Activated CD4-positive, alpha-beta T cell treated with anti-CD3 and anti-CD28 coated beads, Interleukin-2, amount 10 ng/mL, durations not matched to agents 24 days and 14 days (primary cell): ENCODE results near the gene NR0B2. TPM values are rescaled to one million over a fixed set of nuclear protein-coding genes. Genes with fewer than 3 reads are reported as not detected.
"Not testable (repeated sequence)": the region's sequence is repeated elsewhere in the genome, so short reads cannot be mapped to it uniquely, and the experiment has no call there.

Source experiments
- DNase-seq: peaks from one replicate; pipeline ENCODE4 v3.0.0; 2022
- H3K27ac Mint-ChIP-seq: one replicate; pipeline ENCODE4 v1.8.0; 2022; ENCODE audit warnings: mild to moderate bottlenecking, mixed read lengths
- H3K27me3 Mint-ChIP-seq: one replicate; pipeline ENCODE4 v1.8.0; 2022; ENCODE audit warnings: mixed read lengths
- H3K36me3 Mint-ChIP-seq: one replicate; pipeline ENCODE4 v1.8.0; 2022; ENCODE audit warnings: low read depth, mild to moderate bottlenecking, mixed read lengths
- H3K4me1 Mint-ChIP-seq: one replicate; pipeline ENCODE4 v1.8.0; 2021; ENCODE audit warnings: mixed read lengths
- H3K4me3 Mint-ChIP-seq: one replicate; pipeline ENCODE4 v1.8.0; 2022; ENCODE audit warnings: mild to moderate bottlenecking, moderate library complexity, mixed read lengths
- H3K9me3 Mint-ChIP-seq: one replicate; pipeline ENCODE4 v1.8.0; 2021; ENCODE audit warnings: mixed read lengths
- intact Hi-C: fragments of 100-400 bp; cut with micrococcal nuclease; formaldehyde crosslinking; loops from one replicate; pipeline ENCODE4 v1.15.1; 2023
- total RNA-seq: library from RNA; stranded (reverse); gene quantifications from 2 replicates; pipeline ENCODE4 v1.2.3, GENCODE V29; 2022

Gene NR0B2
- total RNA-seq, 1 donor from 2014 or later = not detected

- intact Hi-C loops, H3K27me3 Mint-ChIP-seq, H3K9me3 Mint-ChIP-seq, H3K27ac Mint-ChIP-seq, DNase-seq, H3K4me3 Mint-ChIP-seq, H3K4me1 Mint-ChIP-seq: not testable (repeated sequence)
- H3K36me3 Mint-ChIP-seq = peaks cover 20% of the 10 kb centered on the region
Observed at GRCh38 chr1:26948725-26949057, 34.9 kb upstream of the NR0B2 start.

GRCh38 chr1:26946270-26946669 is 32.5 kb upstream of the NR0B2 start:
- Mint-ChIP-seq H3K27ac (no peak overlapping the region), H3K27me3 (no peaks in the 10 kb centered on the region), H3K4me3 (no peak overlapping the region), H3K9me3 (no peaks in the 10 kb centered on the region), H3K36me3 (peaks cover 36% of the 10 kb centered on the region), H3K4me1 (no peaks in the 10 kb centered on the region)
- intact Hi-C loops = no loop called here
- DNase-seq = no peak

GRCh38 chr1:26945728-26946127 is 32.0 kb upstream of the NR0B2 start:
- no peak for DNase-seq
- peaks cover 39% of the 10 kb centered on the region for H3K36me3 Mint-ChIP-seq
- no peak overlapping the region for H3K27ac Mint-ChIP-seq

DNA sequence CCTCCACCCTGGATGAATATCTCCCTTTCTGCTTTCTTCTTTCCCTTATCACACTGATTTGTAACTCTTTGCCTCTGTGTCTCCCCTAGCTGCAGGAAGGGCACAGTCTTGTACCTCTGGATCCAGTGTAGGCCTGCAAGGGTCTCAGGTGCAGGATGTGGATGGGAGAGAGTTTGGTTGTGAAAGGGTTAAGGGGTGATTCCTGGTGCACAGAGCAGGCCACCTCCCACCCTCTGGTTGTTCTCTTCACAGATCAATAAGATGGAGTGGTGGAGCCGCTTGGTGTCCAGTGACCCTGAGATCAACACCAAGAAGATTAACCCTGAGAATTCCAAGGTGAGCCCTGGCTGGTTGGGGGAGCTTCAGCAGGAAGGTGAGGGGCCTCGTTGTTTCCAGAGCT is 31.4 kb upstream of the NR0B2 start:
- H3K4me1 Mint-ChIP-seq = no peaks in the 10 kb centered on the region
- H3K36me3 Mint-ChIP-seq = peaks cover 39% of the 10 kb centered on the region
- intact Hi-C loops = no loop called here
- no peaks in the 10 kb centered on the region for H3K27me3 Mint-ChIP-seq
- H3K9me3 Mint-ChIP-seq = no peaks in the 10 kb centered on the region
- H3K27ac Mint-ChIP-seq = no peak overlapping the region
- no peak overlapping the region for H3K4me3 Mint-ChIP-seq
- no peak for DNase-seq

More at GRCh38 chr1:26945728-26946127, 32.0 kb upstream of the NR0B2 start:
- H3K9me3 Mint-ChIP-seq = no peaks in the 10 kb centered on the region
- H3K4me1 Mint-ChIP-seq = no peaks in the 10 kb centered on the region
- no peak overlapping the region for H3K4me3 Mint-ChIP-seq
- H3K27me3 Mint-ChIP-seq = no peaks in the 10 kb centered on the region
- intact Hi-C loops = no loop called here

DNA sequence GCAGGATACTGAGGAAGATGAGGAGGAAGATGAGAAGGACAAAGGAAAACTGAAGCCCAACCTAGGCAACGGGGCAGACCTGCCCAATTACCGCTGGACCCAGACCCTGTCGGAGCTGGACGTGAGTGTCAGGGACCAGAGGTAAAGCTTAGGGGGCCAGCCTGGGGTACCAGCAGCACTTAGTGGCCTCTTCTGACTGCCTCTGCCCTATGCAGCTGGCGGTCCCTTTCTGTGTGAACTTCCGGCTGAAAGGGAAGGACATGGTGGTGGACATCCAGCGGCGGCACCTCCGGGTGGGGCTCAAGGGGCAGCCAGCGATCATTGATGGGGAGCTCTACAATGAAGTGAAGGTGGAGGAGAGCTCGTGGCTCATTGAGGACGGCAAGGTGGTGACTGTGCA is 28.9 kb upstream of the NR0B2 start:
- Mint-ChIP-seq H3K9me3 (no peaks in the 10 kb centered on the region), H3K36me3 (peaks cover 46% of the 10 kb centered on the region), H3K4me1 (no peaks in the 10 kb centered on the region), H3K27ac (no peak overlapping the region), H3K4me3 (no peak overlapping the region), H3K27me3 (no peaks in the 10 kb centered on the region)
- DNase-seq = no peak
- intact Hi-C loops = no loop called here

DNA sequence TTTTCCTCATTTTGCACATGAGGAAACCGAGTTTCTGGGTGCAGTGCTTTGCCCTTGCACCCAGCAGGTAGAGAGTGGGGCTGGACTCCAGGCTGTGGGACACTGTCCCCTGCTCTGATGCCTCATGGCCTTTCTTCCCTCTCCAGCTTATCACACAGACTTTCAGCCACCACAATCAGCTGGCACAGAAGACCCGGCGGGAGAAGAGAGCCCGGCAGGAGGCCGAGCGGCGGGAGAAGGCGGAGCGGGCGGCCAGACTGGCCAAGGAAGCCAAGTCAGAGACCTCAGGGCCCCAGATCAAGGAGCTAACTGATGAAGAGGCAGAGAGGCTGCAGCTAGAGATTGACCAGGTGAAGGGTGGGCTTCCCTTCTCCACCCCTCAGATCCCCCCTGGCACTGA is 27.5 kb upstream of the NR0B2 start:
- H3K27ac Mint-ChIP-seq = no peak overlapping the region
- H3K4me1 Mint-ChIP-seq = no peaks in the 10 kb centered on the region
- H3K36me3 Mint-ChIP-seq = peaks cover 47% of the 10 kb centered on the region
- no peaks in the 10 kb centered on the region for H3K9me3 Mint-ChIP-seq
- intact Hi-C loops = no loop called here
- no peaks in the 10 kb centered on the region for H3K27me3 Mint-ChIP-seq
- no peak for DNase-seq
- no peak overlapping the region for H3K4me3 Mint-ChIP-seq

- no peaks in the 10 kb centered on the region for H3K4me1 Mint-ChIP-seq
- DNase-seq = no peak
- intact Hi-C loops = no loop called here
- peaks cover 42% of the 10 kb centered on the region for H3K36me3 Mint-ChIP-seq
- H3K27me3 Mint-ChIP-seq = no peaks in the 10 kb centered on the region
- H3K4me3 Mint-ChIP-seq = no peak overlapping the region
- no peak overlapping the region for H3K27ac Mint-ChIP-seq
- no peaks in the 10 kb centered on the region for H3K9me3 Mint-ChIP-seq
Observed at GRCh38 chr1:26938659-26939025, 24.9 kb upstream of the NR0B2 start.

DNA sequence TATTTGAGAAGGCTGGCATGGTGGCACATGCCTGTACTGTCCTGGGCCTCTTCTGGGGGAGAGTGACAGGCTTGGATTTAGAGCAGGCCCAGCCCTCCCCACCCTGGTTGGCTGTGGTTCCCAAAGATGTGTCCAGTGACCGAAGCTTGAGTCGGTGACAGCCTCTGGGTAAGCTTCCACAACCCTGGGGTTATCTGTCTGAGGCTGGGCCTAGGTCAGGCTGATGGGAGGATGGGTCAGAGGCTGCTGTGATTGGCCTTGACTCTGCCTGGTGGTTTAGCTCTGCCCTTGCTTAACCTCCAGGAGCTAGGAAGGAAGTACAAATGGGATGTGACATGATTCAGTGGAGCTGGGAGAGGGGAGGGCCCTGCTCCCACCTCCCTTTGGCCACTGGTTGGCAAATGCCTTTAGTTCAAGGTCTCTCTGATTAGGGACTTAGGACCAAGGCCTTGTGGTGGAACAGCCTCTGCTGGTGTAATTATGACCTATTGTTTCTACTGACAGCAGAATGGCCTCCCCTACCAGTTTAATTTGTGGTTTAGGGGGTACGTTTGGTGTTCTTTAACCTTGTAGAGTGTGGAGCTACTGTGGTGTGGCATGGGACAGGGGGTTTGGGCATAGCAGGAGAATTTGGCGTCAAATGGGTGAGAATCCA is 24.4 kb upstream of the NR0B2 start:
- H3K9me3 Mint-ChIP-seq = no peaks in the 10 kb centered on the region
- H3K27ac Mint-ChIP-seq = no peak overlapping the region
- H3K36me3 Mint-ChIP-seq = peaks cover 42% of the 10 kb centered on the region
- intact Hi-C loops = no loop called here
- DNase-seq = no peak
- H3K4me3 Mint-ChIP-seq = no peak overlapping the region
- no peaks in the 10 kb centered on the region for H3K4me1 Mint-ChIP-seq
- H3K27me3 Mint-ChIP-seq = no peaks in the 10 kb centered on the region

- intact Hi-C loops = no loop called here
- Mint-ChIP-seq H3K27ac (no peak overlapping the region), H3K4me3 (no peak overlapping the region), H3K4me1 (peaks cover 2% of the 10 kb centered on the region), H3K9me3 (no peaks in the 10 kb centered on the region), H3K27me3 (no peaks in the 10 kb centered on the region), H3K36me3 (peaks cover 41% of the 10 kb centered on the region)
- DNase-seq = no peak
Observed at GRCh38 chr1:26936823-26937222, 23.0 kb upstream of the NR0B2 start.

- Mint-ChIP-seq H3K36me3 (peaks cover 43% of the 10 kb centered on the region), H3K27me3 (no peaks in the 10 kb centered on the region), H3K27ac (no peak overlapping the region), H3K4me3 (no peak overlapping the region), H3K4me1 (peaks cover 2% of the 10 kb centered on the region), H3K9me3 (no peaks in the 10 kb centered on the region)
- intact Hi-C loops = no loop called here
- DNase-seq = no peak
Observed at GRCh38 chr1:26932531-26932930, 18.8 kb upstream of the NR0B2 start.

DNA sequence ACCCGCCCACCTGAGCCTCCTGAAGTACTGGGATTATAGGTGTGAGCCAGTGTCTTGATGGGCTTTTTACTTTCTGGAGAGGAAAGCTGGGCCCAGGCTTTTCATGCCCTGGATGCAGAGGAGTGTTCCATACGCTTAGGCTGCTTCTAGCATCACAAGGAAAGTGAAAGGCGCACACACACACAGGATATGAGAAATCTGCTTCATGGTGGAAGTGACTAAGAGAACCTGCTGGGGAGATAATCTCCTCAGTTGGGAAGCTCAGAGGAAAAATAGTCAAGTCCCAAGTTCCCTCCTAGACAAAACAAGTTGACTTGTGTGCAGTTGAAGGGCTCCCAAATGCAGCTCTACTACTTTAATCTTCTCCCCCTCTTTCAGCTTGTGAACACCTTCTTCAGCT is 9.9 kb upstream of the NR0B2 start:
- Mint-ChIP-seq H3K27me3 (no peaks in the 10 kb centered on the region), H3K9me3 (no peaks in the 10 kb centered on the region), H3K36me3 (peaks cover 44% of the 10 kb centered on the region), H3K4me1 (peaks cover 32% of the 10 kb centered on the region), H3K27ac (peak overlapping the region; percentile 99), H3K4me3 (peak overlapping the region; percentile 99)
- DNase-seq = no peak
- intact Hi-C loops = no loop called here

- intact Hi-C loops = no loop called here
- peak overlapping the region; percentile 99 for H3K27ac Mint-ChIP-seq
- H3K9me3 Mint-ChIP-seq = no peaks in the 10 kb centered on the region
- H3K4me3 Mint-ChIP-seq = peak overlapping the region; percentile 99
- H3K27me3 Mint-ChIP-seq = no peaks in the 10 kb centered on the region
- DNase-seq = no peak
- peaks cover 37% of the 10 kb centered on the region for H3K36me3 Mint-ChIP-seq
- peaks cover 32% of the 10 kb centered on the region for H3K4me1 Mint-ChIP-seq
Observed at GRCh38 chr1:26922901-26923300, 9.1 kb upstream of the NR0B2 start.

GRCh38 chr1:26922431-26922729 is 8.6 kb upstream of the NR0B2 start:
- intact Hi-C loops = no loop called here
- Mint-ChIP-seq H3K4me3 (peak overlapping the region; percentile 99), H3K36me3 (peaks cover 34% of the 10 kb centered on the region), H3K9me3 (no peaks in the 10 kb centered on the region), H3K27ac (peak overlapping the region; percentile 99), H3K27me3 (no peaks in the 10 kb centered on the region), H3K4me1 (peaks cover 32% of the 10 kb centered on the region)
- no peak for DNase-seq

- intact Hi-C loops = loop anchor here (1.0 to 2.0 kb wide), 4 partner anchors 21 to 489 kb away; partner anchors contain the start of genes DHDDS, GPATCH3 and GPN2
- H3K4me1 Mint-ChIP-seq = peaks cover 29% of the 10 kb centered on the region
- DNase-seq = peak; percentile 99
- peak within 1 kb of the TSS; percentile 99 for H3K4me3 Mint-ChIP-seq
- H3K27ac Mint-ChIP-seq = peak within 1 kb of the TSS; percentile 99
- H3K27me3 Mint-ChIP-seq = no peaks in the 10 kb centered on the region
- H3K36me3 Mint-ChIP-seq = peaks cover 30% of the 10 kb centered on the region
- no peaks in the 10 kb centered on the region for H3K9me3 Mint-ChIP-seq
Observed at GRCh38 chr1:26921540-26922430, 8.0 kb upstream of the NR0B2 start, which contains the start of gene NUDC. TSS of gene NUDC (plus strand) at chr1:26921743. CDS start at chr1:26921849, 106 bp downstream.
